Keratinocyte (primary cell): ENCODE results near the gene TRAK2. TPM values are rescaled to one million over a fixed set of nuclear protein-coding genes. Genes with fewer than 3 reads are reported as not detected.

Experiments
- DNase-seq: peaks from one replicate; pipeline ENCODE4 v3.0.0-alpha.2; 2011; ENCODE audit warnings: low read depth, missing footprints, low spot score
- FAIRE-seq: peaks from 2 replicates; lab custom pipeline; 2011; peaks lifted over from hg19 to GRCh38; lab: Jason Lieb, UNC
- H2AFZ ChIP-seq: 2 replicates; pipeline ENCODE4 v1.6.0; 2012; ENCODE audit warnings: low read length, control low read depth, inconsistent platforms; ENCODE audit not compliant: control insufficient read depth
- H3K27ac ChIP-seq: 2 replicates; pipeline ENCODE4 v1.5.1; 2011; ENCODE audit warnings: low read length; ENCODE audit not compliant: control insufficient read depth, insufficient read depth
- H3K27me3 ChIP-seq: 3 replicates; pipeline ENCODE4 v1.6.0; 2011; ENCODE audit warnings: low read length; ENCODE audit not compliant: control insufficient read depth, insufficient read depth; ENCODE audit errors: extremely low read depth
- H3K36me3 ChIP-seq, 2 experiments: 2 replicates in 1 of 2; 3 replicates in 1 of 2; pipeline ENCODE4 v1.5.1; 2011; ENCODE audit warnings: low read length in 2 of 2, mild to moderate bottlenecking in 1 of 2; ENCODE audit not compliant: control insufficient read depth in 2 of 2, insufficient read depth in 2 of 2; ENCODE audit errors: extremely low read depth in 1 of 2
- H3K4me1 ChIP-seq: 3 replicates; pipeline ENCODE4 v1.5.1; 2011; ENCODE audit warnings: low read length; ENCODE audit not compliant: control insufficient read depth, insufficient read depth; ENCODE audit errors: extremely low read depth
- H3K4me2 ChIP-seq: 3 replicates; pipeline ENCODE4 v1.6.0; 2011; ENCODE audit warnings: low read depth, low read length; ENCODE audit not compliant: control insufficient read depth, insufficient read depth; ENCODE audit errors: extremely low read depth
- H3K4me3 ChIP-seq, 3 experiments: fragments of 200-600 bp in 1 of 3; sonication (generic) in 1 of 3; 2 replicates in 2 of 3; 3 replicates in 1 of 3; pipeline ENCODE4 v1.5.1; 2011 to 2016; ENCODE audit warnings: low read length in 3 of 3, mild to moderate bottlenecking in 3 of 3, control low read depth in 2 of 3, inconsistent platforms in 1 of 3, low read depth in 1 of 3, mixed read lengths in 1 of 3, mixed run types in 1 of 3, moderate library complexity in 1 of 3; ENCODE audit not compliant: control insufficient read depth in 2 of 3, insufficient read depth in 2 of 3; ENCODE audit errors: extremely low read depth in 1 of 3
- H3K79me2 ChIP-seq: 2 replicates; pipeline ENCODE4 v1.6.0; 2012; ENCODE audit warnings: low read length; ENCODE audit not compliant: control insufficient read depth, insufficient read depth
- H3K9ac ChIP-seq: 3 replicates; pipeline ENCODE4 v1.6.0; 2011; ENCODE audit warnings: low read length; ENCODE audit not compliant: control insufficient read depth, insufficient read depth; ENCODE audit errors: extremely low read depth
- H3K9me1 ChIP-seq: 3 replicates; pipeline ENCODE4 v1.6.0; 2011; ENCODE audit warnings: low read length; ENCODE audit not compliant: control insufficient read depth, insufficient read depth; ENCODE audit errors: extremely low read depth
- H3K9me3 ChIP-seq: 2 replicates; pipeline ENCODE4 v1.5.1; 2012; ENCODE audit warnings: low read depth, low read length; ENCODE audit not compliant: control insufficient read depth
- H4K20me1 ChIP-seq: 3 replicates; pipeline ENCODE4 v1.6.0; 2011; ENCODE audit warnings: low read length; ENCODE audit not compliant: control insufficient read depth, insufficient read depth; ENCODE audit errors: extremely low read depth
- EZH2 ChIP-seq: IDR thresholded peaks from one replicate; pipeline ENCODE4 v1.6.1; 2012; ENCODE audit warnings: inconsistent platforms, mild to moderate bottlenecking, low read length, moderate library complexity
- dilution Hi-C: fragments of 300-500 bp; cut with MboI; formaldehyde crosslinking; loops from one replicate; pipeline ENCODE4 v1.7.0; 2020; ENCODE audit warnings: low sequenced_read_pairs; ENCODE audit not compliant: extremely low pct_ligation_motif_present
- polyA plus RNA-seq, 5 experiments: library from polyadenylated mRNA; depleted of rRNA in 3 of 5; stranded (reverse) in 3 of 5; stranded (forward) in 1 of 5; unstranded in 1 of 5; fragments of >200 nt; gene quantifications; 1 replicate in 1 of 5; 2 replicates in 3 of 5; 3 replicates in 1 of 5; pipeline versions ENCODE4 v1.2.1 to v1.2.3, GENCODE V29; 2011 to 2012; ENCODE audit warnings: missing spikeins in 2 of 5, low read depth in 1 of 5, low replicate concordance in 1 of 5
- TF ChIP-seq, protein P1 (sequence below), 3 experiments: IDR thresholded peaks in 1 of 3; conservative IDR thresholded peaks in 1 of 3; optimal IDR thresholded peaks in 1 of 3; 2 replicates in 2 of 3; 3 replicates in 1 of 3; pipeline versions ENCODE3 to v1.5.1; 2011; ENCODE audit warnings: low read length in 3 of 3, mild to moderate bottlenecking in 3 of 3, moderate library complexity in 2 of 3, control low read depth in 1 of 3, inconsistent platforms in 1 of 3; ENCODE audit not compliant: insufficient read depth in 2 of 3; ENCODE audit errors: extremely low read depth in 1 of 3

Gene TRAK2
- polyA plus RNA-seq, 1 donor (not counting 4 experiments of a cell fraction or from before 2014, with no cell fraction given) = 12.9 TPM

GRCh38 chr2:201448061-201448460, 3.2 kb downstream of the TRAK2 start:
- FAIRE-seq (no peak), DNase-seq (no peak)
- peaks cover 23% of the 10 kb centered on the region for H3K4me1 ChIP-seq

GRCh38 chr2:201447086-201447485, 4.2 kb downstream of the TRAK2 start:
- H3K9me3 ChIP-seq = no peaks in the 10 kb centered on the region
- H3K4me2 ChIP-seq = no peak overlapping the region
- no peak overlapping the region for H2AFZ ChIP-seq
- no peaks in the 10 kb centered on the region for H4K20me1 ChIP-seq
- H3K79me2 ChIP-seq = peaks cover 33% of the 10 kb centered on the region
- no peak for DNase-seq
- FAIRE-seq = no peak
- H3K4me1 ChIP-seq = peaks cover 23% of the 10 kb centered on the region
- dilution Hi-C loops = no loop called here
- H3K9ac ChIP-seq = no peak overlapping the region
- H3K9me1 ChIP-seq = no peaks in the 10 kb centered on the region
- no peaks in the 10 kb centered on the region for H3K36me3 ChIP-seq
- H3K27me3 ChIP-seq = no peaks in the 10 kb centered on the region
- H3K4me3 ChIP-seq = no peak overlapping the region
- TF ChIP-seq, protein P1, sequence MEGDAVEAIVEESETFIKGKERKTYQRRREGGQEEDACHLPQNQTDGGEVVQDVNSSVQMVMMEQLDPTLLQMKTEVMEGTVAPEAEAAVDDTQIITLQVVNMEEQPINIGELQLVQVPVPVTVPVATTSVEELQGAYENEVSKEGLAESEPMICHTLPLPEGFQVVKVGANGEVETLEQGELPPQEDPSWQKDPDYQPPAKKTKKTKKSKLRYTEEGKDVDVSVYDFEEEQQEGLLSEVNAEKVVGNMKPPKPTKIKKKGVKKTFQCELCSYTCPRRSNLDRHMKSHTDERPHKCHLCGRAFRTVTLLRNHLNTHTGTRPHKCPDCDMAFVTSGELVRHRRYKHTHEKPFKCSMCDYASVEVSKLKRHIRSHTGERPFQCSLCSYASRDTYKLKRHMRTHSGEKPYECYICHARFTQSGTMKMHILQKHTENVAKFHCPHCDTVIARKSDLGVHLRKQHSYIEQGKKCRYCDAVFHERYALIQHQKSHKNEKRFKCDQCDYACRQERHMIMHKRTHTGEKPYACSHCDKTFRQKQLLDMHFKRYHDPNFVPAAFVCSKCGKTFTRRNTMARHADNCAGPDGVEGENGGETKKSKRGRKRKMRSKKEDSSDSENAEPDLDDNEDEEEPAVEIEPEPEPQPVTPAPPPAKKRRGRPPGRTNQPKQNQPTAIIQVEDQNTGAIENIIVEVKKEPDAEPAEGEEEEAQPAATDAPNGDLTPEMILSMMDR (optimal IDR thresholded peaks at IDR 0.05 in 1 of 3, IDR thresholded peaks at IDR 0.05 in 1 of 3, conservative IDR thresholded peaks at IDR 0.05 in 1 of 3; ENCODE audit: extremely low read depth in 1 of 3, insufficient read depth in 2 of 3, low read length in 3 of 3) = no peak
- no peak overlapping the region for H3K27ac ChIP-seq

More at GRCh38 chr2:201448061-201448460, 3.2 kb downstream of the TRAK2 start:
- no peaks in the 10 kb centered on the region for H3K9me3 ChIP-seq
- H3K4me2 ChIP-seq = peak overlapping the region; percentile 39
- H2AFZ ChIP-seq = no peak overlapping the region
- H3K79me2 ChIP-seq = peaks cover 29% of the 10 kb centered on the region
- H3K9me1 ChIP-seq = no peaks in the 10 kb centered on the region
- peak overlapping the region; percentile 69 for H3K27ac ChIP-seq
- no peaks in the 10 kb centered on the region for H3K27me3 ChIP-seq
- dilution Hi-C loops = no loop called here
- H3K9ac ChIP-seq = no peak overlapping the region
- no peak for TF ChIP-seq EZH2
- TF ChIP-seq, protein P1 (optimal IDR thresholded peaks at IDR 0.05 in 1 of 3, IDR thresholded peaks at IDR 0.05 in 1 of 3, conservative IDR thresholded peaks at IDR 0.05 in 1 of 3; ENCODE audit: extremely low read depth in 1 of 3, insufficient read depth in 2 of 3, low read length in 3 of 3) = no peak
- no peaks in the 10 kb centered on the region for H3K36me3 ChIP-seq
- no peaks in the 10 kb centered on the region for H4K20me1 ChIP-seq
- peak overlapping the region in 1 of 3 experiments; percentile 0 for H3K4me3 ChIP-seq
